ENCODE data around the gene MTTP.

DNA sequence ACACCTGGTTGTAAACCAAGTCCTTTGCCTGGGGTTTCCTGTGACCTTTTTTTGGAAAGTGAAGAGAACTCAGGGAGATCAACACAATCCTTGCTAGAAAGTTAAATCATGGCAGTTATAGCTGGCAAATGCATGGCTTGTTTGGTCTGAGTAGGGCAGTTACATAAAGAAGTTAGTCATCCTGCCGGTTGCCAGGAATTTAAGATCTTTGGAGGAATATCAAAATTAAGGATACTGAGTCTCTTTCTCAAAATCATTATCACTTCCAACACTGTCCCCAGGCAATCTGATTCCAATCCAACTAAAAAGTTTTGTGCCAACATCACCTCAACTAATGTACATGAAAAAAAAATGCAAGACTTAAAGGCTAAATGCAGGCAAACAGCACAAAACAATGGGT, 42.8 kb downstream of the MTTP start:
- no peak for TF ChIP-seq POLR2A (IDR thresholded peaks at IDR 0.05)
- TF ChIP-seq, protein P1, sequence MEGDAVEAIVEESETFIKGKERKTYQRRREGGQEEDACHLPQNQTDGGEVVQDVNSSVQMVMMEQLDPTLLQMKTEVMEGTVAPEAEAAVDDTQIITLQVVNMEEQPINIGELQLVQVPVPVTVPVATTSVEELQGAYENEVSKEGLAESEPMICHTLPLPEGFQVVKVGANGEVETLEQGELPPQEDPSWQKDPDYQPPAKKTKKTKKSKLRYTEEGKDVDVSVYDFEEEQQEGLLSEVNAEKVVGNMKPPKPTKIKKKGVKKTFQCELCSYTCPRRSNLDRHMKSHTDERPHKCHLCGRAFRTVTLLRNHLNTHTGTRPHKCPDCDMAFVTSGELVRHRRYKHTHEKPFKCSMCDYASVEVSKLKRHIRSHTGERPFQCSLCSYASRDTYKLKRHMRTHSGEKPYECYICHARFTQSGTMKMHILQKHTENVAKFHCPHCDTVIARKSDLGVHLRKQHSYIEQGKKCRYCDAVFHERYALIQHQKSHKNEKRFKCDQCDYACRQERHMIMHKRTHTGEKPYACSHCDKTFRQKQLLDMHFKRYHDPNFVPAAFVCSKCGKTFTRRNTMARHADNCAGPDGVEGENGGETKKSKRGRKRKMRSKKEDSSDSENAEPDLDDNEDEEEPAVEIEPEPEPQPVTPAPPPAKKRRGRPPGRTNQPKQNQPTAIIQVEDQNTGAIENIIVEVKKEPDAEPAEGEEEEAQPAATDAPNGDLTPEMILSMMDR (IDR thresholded peaks at IDR 0.05), result no peak

Measured in uterus (tissue), 2 donors.